ENCODE data around the gene RWDD4. TPM values are rescaled to one million over a fixed set of nuclear protein-coding genes. Genes with fewer than 3 reads are reported as not detected.

RWDD4 gene
- total RNA-seq, 4 donors from 2014 or later = 34.6 to 65.2 (median 51.9) TPM

DNA sequence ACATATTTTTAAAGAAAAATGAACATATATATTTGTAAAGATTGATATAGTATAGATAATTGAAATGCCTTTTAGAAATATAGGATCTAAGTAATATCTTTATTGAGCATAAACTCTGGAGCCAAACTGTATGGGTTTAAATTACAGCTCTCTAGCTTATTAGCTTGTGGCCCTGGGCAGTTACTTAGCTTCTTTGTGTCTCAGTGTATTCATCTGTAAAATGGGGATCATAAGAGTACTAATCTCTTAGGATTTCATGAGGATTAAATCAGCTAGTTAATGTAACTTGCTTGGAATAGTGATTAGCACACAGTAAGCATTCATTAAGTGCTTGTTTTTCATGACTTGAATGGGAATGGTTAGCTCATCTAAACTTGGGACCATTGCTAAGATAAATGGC, 32.9 kb upstream of the RWDD4 start:
- Histone ChIP-seq H3K4me3 (no peak overlapping the region), H3K36me3 (peaks cover 6 to 79% of the 10 kb centered on the region in 2 donors), H3K27me3 (no peaks in the 10 kb centered on the region), H3K27ac (no peak overlapping the region), H3K4me1 (no peaks in the 10 kb centered on the region), H3K9me3 (no peaks in the 10 kb centered on the region)
- in situ Hi-C loops (cut with MboI; ENCODE audit: low sequenced_read_pairs in 4 of 4) (no loop called here), intact Hi-C loops (cut with DNase I; ENCODE audit: low total_unique reads) (no loop called here)
- no peak for TF ChIP-seq POLR2A (IDR thresholded peaks at IDR 0.05)
- DNase-seq (no peak), ATAC-seq (no peak)

DNA sequence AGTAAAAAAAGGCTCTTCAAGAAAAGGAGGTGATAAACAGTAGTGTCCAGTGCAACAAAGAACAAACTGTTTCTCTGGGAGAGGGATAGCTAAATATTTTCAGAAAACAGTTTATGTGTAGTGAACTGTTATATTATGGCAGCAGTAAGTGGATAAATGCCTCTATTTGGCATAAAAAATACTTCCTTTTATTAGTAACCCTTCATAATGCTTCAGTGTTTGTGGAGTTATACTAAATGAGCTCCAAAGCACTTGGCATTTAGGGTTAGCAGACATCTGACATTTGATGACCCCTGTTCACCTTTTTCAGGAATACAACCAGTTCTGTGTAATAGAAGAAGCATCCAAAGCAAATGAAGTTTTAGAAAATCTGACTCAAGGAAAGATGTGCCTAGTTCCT, 32.0 kb upstream of the RWDD4 start:
- TF ChIP-seq POLR2A (IDR thresholded peaks at IDR 0.05) = no peak
- TF ChIP-seq, protein P1, sequence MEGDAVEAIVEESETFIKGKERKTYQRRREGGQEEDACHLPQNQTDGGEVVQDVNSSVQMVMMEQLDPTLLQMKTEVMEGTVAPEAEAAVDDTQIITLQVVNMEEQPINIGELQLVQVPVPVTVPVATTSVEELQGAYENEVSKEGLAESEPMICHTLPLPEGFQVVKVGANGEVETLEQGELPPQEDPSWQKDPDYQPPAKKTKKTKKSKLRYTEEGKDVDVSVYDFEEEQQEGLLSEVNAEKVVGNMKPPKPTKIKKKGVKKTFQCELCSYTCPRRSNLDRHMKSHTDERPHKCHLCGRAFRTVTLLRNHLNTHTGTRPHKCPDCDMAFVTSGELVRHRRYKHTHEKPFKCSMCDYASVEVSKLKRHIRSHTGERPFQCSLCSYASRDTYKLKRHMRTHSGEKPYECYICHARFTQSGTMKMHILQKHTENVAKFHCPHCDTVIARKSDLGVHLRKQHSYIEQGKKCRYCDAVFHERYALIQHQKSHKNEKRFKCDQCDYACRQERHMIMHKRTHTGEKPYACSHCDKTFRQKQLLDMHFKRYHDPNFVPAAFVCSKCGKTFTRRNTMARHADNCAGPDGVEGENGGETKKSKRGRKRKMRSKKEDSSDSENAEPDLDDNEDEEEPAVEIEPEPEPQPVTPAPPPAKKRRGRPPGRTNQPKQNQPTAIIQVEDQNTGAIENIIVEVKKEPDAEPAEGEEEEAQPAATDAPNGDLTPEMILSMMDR (IDR thresholded peaks at IDR 0.05 in 4 of 5, conservative IDR thresholded peaks at IDR 0.05 in 1 of 5) = no peak
- in situ Hi-C loops (cut with MboI; ENCODE audit: low sequenced_read_pairs in 4 of 4) (no loop called here), intact Hi-C loops (cut with DNase I; ENCODE audit: low total_unique reads) (no loop called here)
- no peaks in the 10 kb centered on the region for H3K4me1 ChIP-seq
- no peaks in the 10 kb centered on the region for H3K27me3 ChIP-seq
- no peak overlapping the region for H3K4me3 ChIP-seq
- H3K9me3 ChIP-seq = no peaks in the 10 kb centered on the region
- peaks cover 6 to 79% of the 10 kb centered on the region in 2 donors for H3K36me3 ChIP-seq
- H3K27ac ChIP-seq = no peak overlapping the region
- ATAC-seq = no peak
- no peak for DNase-seq

DNA sequence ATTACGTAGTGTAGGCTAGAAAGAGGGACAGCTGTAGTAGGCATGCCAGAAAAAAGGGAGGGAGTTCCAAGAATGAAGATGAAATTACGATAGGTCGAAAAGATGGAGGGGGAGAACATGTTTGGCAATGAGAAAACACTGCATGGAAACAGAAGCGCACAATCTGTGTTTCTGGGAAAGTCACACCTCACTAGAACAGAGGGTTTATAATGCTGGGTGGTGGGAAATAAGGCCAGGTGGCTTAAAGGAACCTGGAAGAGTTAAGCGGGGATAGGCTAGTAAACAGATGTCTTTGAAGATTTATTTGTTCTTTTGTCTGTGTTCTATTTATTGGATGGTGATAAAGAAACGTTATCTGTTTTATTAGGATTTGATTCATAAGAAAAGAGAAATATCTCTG, 29.2 kb upstream of the RWDD4 start:
- H3K9me3 ChIP-seq = no peaks in the 10 kb centered on the region
- DNase-seq (no peak), ATAC-seq (no peak)
- no peak overlapping the region for H3K4me3 ChIP-seq
- H3K4me1 ChIP-seq = no peaks in the 10 kb centered on the region
- TF ChIP-seq, protein P1 (IDR thresholded peaks at IDR 0.05 in 4 of 5, conservative IDR thresholded peaks at IDR 0.05 in 1 of 5) = no peak
- TF ChIP-seq POLR2A (IDR thresholded peaks at IDR 0.05) = no peak
- no peak overlapping the region for H3K27ac ChIP-seq
- intact Hi-C loops (cut with DNase I; ENCODE audit: low total_unique reads) = no loop called here
- H3K27me3 ChIP-seq = no peaks in the 10 kb centered on the region
- in situ Hi-C loops (cut with MboI; ENCODE audit: low sequenced_read_pairs in 4 of 4) = no loop called here
- H3K36me3 ChIP-seq = peaks cover 5 to 80% of the 10 kb centered on the region in 2 donors

DNA sequence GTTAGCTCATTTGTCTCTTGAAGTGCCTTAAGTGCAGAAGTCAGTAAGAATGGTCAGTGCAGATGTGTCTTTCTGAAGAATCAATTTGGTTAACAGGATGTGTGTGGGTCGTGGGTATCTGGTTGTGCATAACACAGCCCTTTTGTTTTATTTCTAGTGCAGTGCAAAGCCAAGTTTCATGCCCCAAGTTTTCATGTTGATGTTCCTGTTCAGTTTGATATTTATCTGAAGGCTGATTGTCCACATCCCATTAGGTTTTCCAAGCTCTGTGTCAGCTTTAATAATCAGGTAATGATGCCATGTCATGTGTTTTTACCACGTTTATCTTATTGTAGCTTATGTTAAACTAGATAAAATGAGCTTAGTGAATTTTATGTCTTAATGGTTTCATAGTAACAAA, 27.5 kb upstream of the RWDD4 start:
- Histone ChIP-seq H3K9me3 (no peaks in the 10 kb centered on the region), H3K36me3 (peaks cover 5 to 69% of the 10 kb centered on the region in 2 donors), H3K4me1 (no peaks in the 10 kb centered on the region), H3K27ac (no peak overlapping the region), H3K27me3 (no peaks in the 10 kb centered on the region), H3K4me3 (no peak overlapping the region)
- TF ChIP-seq POLR2A (IDR thresholded peaks at IDR 0.05) = no peak
- TF ChIP-seq, protein P1 (IDR thresholded peaks at IDR 0.05 in 4 of 5, conservative IDR thresholded peaks at IDR 0.05 in 1 of 5) = no peak
- ATAC-seq (no peak), DNase-seq (no peak)
- in situ Hi-C loops (cut with MboI; ENCODE audit: low sequenced_read_pairs in 4 of 4) (no loop called here), intact Hi-C loops (cut with DNase I; ENCODE audit: low total_unique reads) (no loop called here)

DNA sequence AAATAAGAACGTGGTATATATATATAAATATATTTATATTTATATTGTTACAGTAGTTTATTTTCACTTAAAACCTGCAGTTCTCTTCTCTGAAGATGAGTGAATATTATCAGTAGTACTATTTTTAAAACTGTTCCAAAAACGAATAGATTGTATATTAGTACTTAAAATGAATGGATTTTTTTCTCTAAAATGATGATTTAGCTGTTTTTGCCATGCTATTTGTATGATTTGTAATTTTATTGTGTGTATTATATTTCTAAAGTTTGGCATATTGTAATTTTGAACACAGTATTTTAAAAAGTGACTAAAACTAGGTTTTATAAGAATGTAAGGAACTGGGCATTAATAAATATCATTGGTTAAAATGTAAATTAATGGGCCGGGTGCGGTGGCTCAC, 22.1 kb upstream of the RWDD4 start:
- Histone ChIP-seq H3K4me3 (no peak overlapping the region), H3K36me3 (peaks cover 5 to 79% of the 10 kb centered on the region in 2 donors), H3K27me3 (no peaks in the 10 kb centered on the region), H3K9me3 (no peaks in the 10 kb centered on the region), H3K4me1 (no peaks in the 10 kb centered on the region), H3K27ac (no peak overlapping the region)
- intact Hi-C loops (cut with DNase I; ENCODE audit: low total_unique reads) = no loop called here
- DNase-seq (no peak), ATAC-seq (no peak)
- TF ChIP-seq POLR2A (IDR thresholded peaks at IDR 0.05) = no peak
- TF ChIP-seq, protein P1 (IDR thresholded peaks at IDR 0.05 in 4 of 5, conservative IDR thresholded peaks at IDR 0.05 in 1 of 5) = no peak
- in situ Hi-C loops (cut with MboI; ENCODE audit: low sequenced_read_pairs in 4 of 4) = no loop called here

Data from gastrocnemius medialis (tissue), 4 donors.